ENCODE data around the gene UROC1. TPM values are rescaled to one million over a fixed set of nuclear protein-coding genes. Genes with fewer than 3 reads are reported as not detected.

Gene UROC1
- total RNA-seq, 1 donor from 2014 or later, result not detected

GRCh38 chr3:126474498-126475412 lies 42.8 kb downstream of the UROC1 start:
- Mint-ChIP-seq H3K9me3 (no peaks in the 10 kb centered on the region), H3K27ac (peak overlapping the region; percentile 56), H3K4me3 (peak overlapping the region; percentile 84), H3K36me3 (ENCODE audit: low read depth) (peaks cover 38% of the 10 kb centered on the region), H3K27me3 (no peaks in the 10 kb centered on the region), H3K4me1 (peaks cover 38% of the 10 kb centered on the region)
- no peak for ATAC-seq (ENCODE audit: low read depth)
- no peak for TF ChIP-seq CTCF (IDR thresholded peaks at IDR 0.05)
- no peak for DNase-seq
- intact Hi-C loops (cut with micrococcal nuclease), result loop anchor here (1.0 to 10.0 kb wide), 9 partner anchors 117 to 1740 kb away; partner anchors contain the start of genes ABTB1, EEFSEC, KLF15 and RUVBL1
- CTCF ChIA-PET, result no interaction called here
- POLR2A ChIA-PET, result interaction anchor here (0.5 to 1.9 kb wide), 3 partner anchors 9 to 879 kb away, joined by 4 to 5 read pairs (median 4); no protein-coding TSS in a partner anchor

- TF ChIP-seq CTCF (IDR thresholded peaks at IDR 0.05), result no peak
- ChIA-PET CTCF (no interaction called here), POLR2A (interaction anchor here (0.7 to 1.9 kb wide), 2 partner anchors 8 to 438 kb away, joined by 4 to 5 read pairs; no protein-coding TSS in a partner anchor)
- peak overlapping the region; percentile 16 for H3K27ac Mint-ChIP-seq
- peak overlapping the region; percentile 61 for H3K4me3 Mint-ChIP-seq
- no peaks in the 10 kb centered on the region for H3K9me3 Mint-ChIP-seq
- H3K27me3 Mint-ChIP-seq, result no peaks in the 10 kb centered on the region
- peaks cover 38% of the 10 kb centered on the region for H3K4me1 Mint-ChIP-seq
- DNase-seq, result no peak
- no peak for ATAC-seq (ENCODE audit: low read depth)
- peaks cover 51% of the 10 kb centered on the region for H3K36me3 Mint-ChIP-seq (ENCODE audit: low read depth)
- intact Hi-C loops (cut with micrococcal nuclease), result loop anchor here (10.0 kb wide), 2 partner anchors 1581 to 1739 kb away; partner anchors contain the start of genes SEC61A1 and UMPS
Observed at GRCh38 chr3:126473292-126474168, 44.0 kb downstream of the UROC1 start.

GRCh38 chr3:126472277-126473006 lies 45.1 kb downstream of the UROC1 start:
- no peaks in the 10 kb centered on the region for H3K27me3 Mint-ChIP-seq
- no peak for TF ChIP-seq CTCF (IDR thresholded peaks at IDR 0.05)
- peak overlapping the region; percentile 61 for H3K4me3 Mint-ChIP-seq
- ChIA-PET POLR2A (interaction anchor here (0.6 kb wide), 1 partner anchor 46 kb away, joined by 4 read pairs; no protein-coding TSS in a partner anchor), CTCF (interaction anchor here (1.3 to 1.4 kb wide), 2 partner anchors 10 to 182 kb away, joined by 3 to 5 read pairs; partner anchors contain the start of gene TXNRD3)
- no peak for DNase-seq
- intact Hi-C loops (cut with micrococcal nuclease), result loop anchor here (10.0 kb wide), 2 partner anchors 1582 to 1738 kb away; partner anchors contain the start of genes SEC61A1 and UMPS
- no peak for ATAC-seq (ENCODE audit: low read depth)
- peaks cover 41% of the 10 kb centered on the region for H3K4me1 Mint-ChIP-seq
- H3K9me3 Mint-ChIP-seq, result no peaks in the 10 kb centered on the region
- peak overlapping the region; percentile 56 for H3K27ac Mint-ChIP-seq
- peaks cover 60% of the 10 kb centered on the region for H3K36me3 Mint-ChIP-seq (ENCODE audit: low read depth)

GRCh38 chr3:126469479-126469878 lies 48.1 kb downstream of the UROC1 start:
- Mint-ChIP-seq H3K36me3 (ENCODE audit: low read depth) (peaks cover 87% of the 10 kb centered on the region), H3K4me3 (no peak overlapping the region), H3K27me3 (no peaks in the 10 kb centered on the region), H3K27ac (no peak overlapping the region), H3K4me1 (peaks cover 32% of the 10 kb centered on the region), H3K9me3 (no peaks in the 10 kb centered on the region)
- CTCF ChIA-PET, result no interaction called here
- ATAC-seq (ENCODE audit: low read depth) (no peak), DNase-seq (no peak)
- POLR2A ChIA-PET, result no interaction called here
- TF ChIP-seq CTCF (IDR thresholded peaks at IDR 0.05), result no peak
- intact Hi-C loops (cut with micrococcal nuclease), result no loop called here
